ENCODE results near the gene PEX11G.
A peak's percentile ranks its signal among the peaks of the same experiment; 100 is the strongest.

Gene PEX11G

DNA sequence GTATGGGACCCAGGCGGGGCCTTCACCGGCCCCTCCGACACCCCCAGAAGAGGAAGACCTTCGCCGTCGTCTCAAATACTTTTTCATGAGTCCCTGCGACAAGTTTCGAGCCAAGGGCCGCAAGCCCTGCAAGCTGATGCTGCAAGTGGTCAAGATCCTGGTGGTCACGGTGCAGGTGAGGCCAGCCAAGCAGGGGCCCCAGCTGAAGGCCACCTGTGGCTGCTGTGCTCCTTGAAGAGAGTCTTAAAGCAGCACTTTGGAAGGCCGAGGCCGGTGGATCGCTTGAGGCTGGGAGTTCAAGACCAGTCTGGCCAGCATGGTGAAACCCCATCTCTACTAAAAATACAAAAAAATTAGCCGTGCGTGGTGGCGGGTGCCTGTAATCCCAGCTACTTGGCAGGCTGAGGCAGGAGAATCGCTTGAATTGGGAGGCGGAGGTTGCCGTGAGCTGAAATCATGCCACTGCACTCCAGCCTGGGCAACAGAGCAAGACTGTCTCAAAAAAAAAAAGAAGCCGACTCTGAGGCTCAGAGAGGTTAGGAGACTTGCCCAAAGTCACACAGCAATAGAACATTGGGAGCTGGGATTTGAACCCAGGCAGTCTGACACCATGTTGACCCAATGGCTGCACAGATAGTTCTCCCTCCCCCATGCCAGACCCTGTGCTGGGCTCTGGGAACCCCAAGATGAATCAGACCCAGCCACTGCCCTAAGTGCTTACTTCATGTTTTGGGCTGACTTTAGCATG is 36.3 kb upstream of the PEX11G start:
- peaks cover 14% of the 10 kb centered on the region for H3K4me1 ChIP-seq (ENCODE audit: control insufficient read depth, low read length)
- H3K4me2 ChIP-seq (ENCODE audit: low read length): no peak overlapping the region
- H3K9me3 ChIP-seq (ENCODE audit: control insufficient read depth, insufficient read depth, low read length): no peaks in the 10 kb centered on the region
- H3F3A ChIP-seq (ENCODE audit: control insufficient read depth, insufficient read depth): no peaks in the 10 kb centered on the region
- H3K4me3 ChIP-seq (ENCODE audit: low read length): no peak overlapping the region
- no peaks in the 10 kb centered on the region for H4K20me1 ChIP-seq (ENCODE audit: control insufficient read depth, insufficient read depth, low read depth, low read length)
- TF ChIP-seq EZH2phosphoT487 (IDR thresholded peaks at IDR 0.05; ENCODE audit: borderline replicate concordance, low read length): no peak
- TF ChIP-seq, protein P1, sequence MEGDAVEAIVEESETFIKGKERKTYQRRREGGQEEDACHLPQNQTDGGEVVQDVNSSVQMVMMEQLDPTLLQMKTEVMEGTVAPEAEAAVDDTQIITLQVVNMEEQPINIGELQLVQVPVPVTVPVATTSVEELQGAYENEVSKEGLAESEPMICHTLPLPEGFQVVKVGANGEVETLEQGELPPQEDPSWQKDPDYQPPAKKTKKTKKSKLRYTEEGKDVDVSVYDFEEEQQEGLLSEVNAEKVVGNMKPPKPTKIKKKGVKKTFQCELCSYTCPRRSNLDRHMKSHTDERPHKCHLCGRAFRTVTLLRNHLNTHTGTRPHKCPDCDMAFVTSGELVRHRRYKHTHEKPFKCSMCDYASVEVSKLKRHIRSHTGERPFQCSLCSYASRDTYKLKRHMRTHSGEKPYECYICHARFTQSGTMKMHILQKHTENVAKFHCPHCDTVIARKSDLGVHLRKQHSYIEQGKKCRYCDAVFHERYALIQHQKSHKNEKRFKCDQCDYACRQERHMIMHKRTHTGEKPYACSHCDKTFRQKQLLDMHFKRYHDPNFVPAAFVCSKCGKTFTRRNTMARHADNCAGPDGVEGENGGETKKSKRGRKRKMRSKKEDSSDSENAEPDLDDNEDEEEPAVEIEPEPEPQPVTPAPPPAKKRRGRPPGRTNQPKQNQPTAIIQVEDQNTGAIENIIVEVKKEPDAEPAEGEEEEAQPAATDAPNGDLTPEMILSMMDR (IDR thresholded peaks at IDR 0.05; ENCODE audit: low read depth, low read length, poor library complexity, severe bottlenecking): no peak
- no peaks in the 10 kb centered on the region for H3K9me2 ChIP-seq (replicated peaks; ENCODE audit: control insufficient read depth, low read length)
- H3K36me3 ChIP-seq (ENCODE audit: control insufficient read depth, low read length): no peaks in the 10 kb centered on the region
- H3K27me3 ChIP-seq (ENCODE audit: control insufficient read depth, low read length): 0 out of 2 replicates have a peak, but pooled peaks cover 4% of the 10 kb centered on the region
- no peak overlapping the region for H3K27ac ChIP-seq (ENCODE audit: low read depth, low read length)
- H3K79me2 ChIP-seq (ENCODE audit: control insufficient read depth, low read length): no peaks in the 10 kb centered on the region

DNA sequence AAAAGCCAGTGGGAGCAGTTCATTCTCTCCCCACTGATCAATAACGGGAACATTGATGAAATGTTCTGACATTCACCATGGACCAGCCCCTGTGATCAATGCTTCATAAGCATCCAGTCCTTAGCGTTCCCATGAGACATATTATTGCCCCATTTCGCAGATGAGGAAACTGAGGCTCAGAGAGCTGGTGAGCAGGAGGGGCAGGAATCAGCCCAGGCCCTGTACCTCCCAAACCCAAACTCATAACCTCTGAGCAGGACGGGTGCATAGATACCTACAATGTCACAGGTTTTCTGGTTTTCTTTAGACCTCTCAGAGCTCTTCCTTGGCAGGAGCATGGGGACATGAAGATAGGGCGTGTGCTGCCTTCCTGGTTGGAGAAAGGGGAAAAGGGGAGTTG is 35.7 kb upstream of the PEX11G start:
- Histone ChIP-seq H4K20me1 (ENCODE audit: control insufficient read depth, insufficient read depth, low read depth, low read length) (no peaks in the 10 kb centered on the region), H3K27ac (ENCODE audit: low read depth, low read length) (no peak overlapping the region), H3K4me3 (ENCODE audit: low read length) (no peak overlapping the region), H3K36me3 (ENCODE audit: control insufficient read depth, low read length) (no peaks in the 10 kb centered on the region), H3K79me2 (ENCODE audit: control insufficient read depth, low read length) (no peaks in the 10 kb centered on the region), H3K4me2 (ENCODE audit: low read length) (no peak overlapping the region), H3K9me3 (ENCODE audit: control insufficient read depth, insufficient read depth, low read length) (no peaks in the 10 kb centered on the region), H3F3A (ENCODE audit: control insufficient read depth, insufficient read depth) (no peaks in the 10 kb centered on the region), H3K9me2 (replicated peaks; ENCODE audit: control insufficient read depth, low read length) (no peaks in the 10 kb centered on the region), H3K4me1 (ENCODE audit: control insufficient read depth, low read length) (peaks cover 14% of the 10 kb centered on the region), H3K27me3 (ENCODE audit: control insufficient read depth, low read length) (0 out of 2 replicates have a peak, but pooled peaks cover 4% of the 10 kb centered on the region)
- TF ChIP-seq, protein P1 (IDR thresholded peaks at IDR 0.05; ENCODE audit: low read depth, low read length, poor library complexity, severe bottlenecking): no peak
- no peak for TF ChIP-seq EZH2phosphoT487 (IDR thresholded peaks at IDR 0.05; ENCODE audit: borderline replicate concordance, low read length)

DNA sequence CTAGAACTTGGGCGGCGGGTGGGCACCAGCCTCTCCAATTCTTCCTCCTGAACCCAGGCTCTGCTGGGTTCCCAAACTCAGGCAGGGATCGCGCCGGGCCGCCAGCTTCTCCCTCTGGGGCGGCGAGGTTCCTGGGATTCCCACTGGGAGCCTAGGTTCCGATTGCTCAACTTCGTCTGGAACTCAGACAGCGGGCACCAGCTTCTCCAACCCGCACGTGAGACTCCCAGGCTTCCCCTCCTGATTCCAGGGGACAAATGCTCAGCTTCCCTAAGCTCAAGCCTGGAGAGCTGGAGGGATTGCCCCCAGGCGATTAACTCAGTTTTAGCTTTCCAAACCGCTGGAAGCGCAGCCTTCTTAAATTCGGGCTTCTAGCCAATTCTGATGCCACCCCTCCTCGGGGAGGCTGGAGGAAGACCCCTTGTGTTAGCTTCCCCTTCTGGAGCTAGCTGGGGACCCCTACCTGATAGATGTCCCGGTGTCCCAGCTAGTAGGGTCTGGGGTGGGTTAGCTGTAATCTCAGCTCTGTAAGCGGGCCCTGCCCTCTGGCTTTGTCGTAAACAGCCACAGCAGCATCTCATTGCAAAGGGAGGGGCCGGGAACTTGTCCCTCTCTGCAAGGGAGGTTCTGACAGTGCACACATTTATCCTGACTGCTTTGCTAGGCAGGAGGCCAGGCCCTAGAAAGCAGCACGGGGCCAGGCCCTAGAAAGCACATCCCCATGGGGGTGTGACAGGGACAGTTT is 34.3 kb upstream of the PEX11G start:
- Histone ChIP-seq H3K4me1 (ENCODE audit: control insufficient read depth, low read length) (peaks cover 14% of the 10 kb centered on the region), H3K9me2 (replicated peaks; ENCODE audit: control insufficient read depth, low read length) (no peaks in the 10 kb centered on the region), H3K4me3 (ENCODE audit: low read length) (peak overlapping the region; percentile 86), H3K9me3 (ENCODE audit: control insufficient read depth, insufficient read depth, low read length) (no peaks in the 10 kb centered on the region), H3K79me2 (ENCODE audit: control insufficient read depth, low read length) (no peaks in the 10 kb centered on the region), H3K36me3 (ENCODE audit: control insufficient read depth, low read length) (no peaks in the 10 kb centered on the region), H3K27me3 (ENCODE audit: control insufficient read depth, low read length) (peaks cover 5% of the 10 kb centered on the region), H3F3A (ENCODE audit: control insufficient read depth, insufficient read depth) (no peaks in the 10 kb centered on the region), H3K27ac (ENCODE audit: low read depth, low read length) (no peak overlapping the region), H4K20me1 (ENCODE audit: control insufficient read depth, insufficient read depth, low read depth, low read length) (no peaks in the 10 kb centered on the region), H3K4me2 (ENCODE audit: low read length) (peak overlapping the region; percentile 80)
- TF ChIP-seq, protein P1 (IDR thresholded peaks at IDR 0.05; ENCODE audit: low read depth, low read length, poor library complexity, severe bottlenecking): no peak
- TF ChIP-seq EZH2phosphoT487 (IDR thresholded peaks at IDR 0.05; ENCODE audit: borderline replicate concordance, low read length): no peak
